ENCODE results near the gene DISC1.

GRCh38 chr1:231686384-231686783 is 59.8 kb downstream of the DISC1 start:
- TF ChIP-seq ZNF138 (CRISPR knock-in tag; IDR thresholded peaks at IDR 0.05; ENCODE audit: low read depth) (no peak), POLR2AphosphoS5 (IDR thresholded peaks at IDR 0.05; ENCODE audit: low read depth, low read length) (no peak), MIXL1 (CRISPR knock-in tag; IDR thresholded peaks at IDR 0.05) (no peak), NCOA1 (CRISPR knock-in tag; IDR thresholded peaks at IDR 0.05) (no peak), HDAC1 (CRISPR knock-in tag; IDR thresholded peaks at IDR 0.05) (no peak), ATF6 (CRISPR knock-in tag; conservative IDR thresholded peaks at IDR 0.05) (no peak), SIX1 (CRISPR knock-in tag; IDR thresholded peaks at IDR 0.05; ENCODE audit: borderline replicate concordance) (no peak), ZNF7 (CRISPR knock-in tag; IDR thresholded peaks at IDR 0.05) (no peak)
